ENCODE data around the gene FGF4.
A peak's percentile ranks its signal among the peaks of the same experiment; 100 is the strongest.

FGF4 gene

GRCh38 chr11:69807106-69807815 lies 32.1 kb upstream of the FGF4 start:
- DNase-seq (ENCODE audit: low spot score), result no peak

- DNase-seq (ENCODE audit: low spot score), result no peak
Observed at GRCh38 chr11:69804769-69805508, 29.8 kb upstream of the FGF4 start.

DNA sequence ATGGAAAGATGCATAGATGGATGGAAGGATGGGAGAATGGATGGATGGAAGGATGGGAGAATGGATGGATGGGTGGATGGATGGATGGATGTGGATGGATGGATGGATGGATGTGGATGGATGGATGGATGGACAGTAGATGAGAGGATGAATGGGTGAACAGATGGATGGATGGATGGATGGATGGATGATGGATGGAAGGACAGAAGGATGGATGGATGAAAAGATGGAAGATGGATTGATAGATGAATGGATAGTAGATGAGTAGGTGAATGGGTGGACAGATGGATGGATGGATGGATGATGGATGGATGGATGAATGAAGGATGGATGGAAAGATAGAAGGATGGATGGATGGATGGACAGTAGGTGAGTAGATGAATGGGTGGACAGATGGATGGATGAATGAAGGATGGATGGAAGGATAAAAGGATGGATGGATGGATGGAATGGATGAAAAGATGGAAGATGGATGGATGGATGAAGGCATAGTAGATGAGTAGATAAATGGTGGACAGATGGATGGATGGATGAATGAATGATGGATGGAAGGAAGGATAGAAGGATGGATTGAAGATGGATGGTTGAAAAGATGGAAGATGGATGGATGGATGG lies 28.6 kb upstream of the FGF4 start:
- DNase-seq (ENCODE audit: low spot score), result no peak

- no peak for DNase-seq (ENCODE audit: low spot score)
Observed at GRCh38 chr11:69803022-69803421, 27.9 kb upstream of the FGF4 start.

GRCh38 chr11:69802590-69802989 lies 27.4 kb upstream of the FGF4 start:
- DNase-seq (ENCODE audit: low spot score), result no peak

DNA sequence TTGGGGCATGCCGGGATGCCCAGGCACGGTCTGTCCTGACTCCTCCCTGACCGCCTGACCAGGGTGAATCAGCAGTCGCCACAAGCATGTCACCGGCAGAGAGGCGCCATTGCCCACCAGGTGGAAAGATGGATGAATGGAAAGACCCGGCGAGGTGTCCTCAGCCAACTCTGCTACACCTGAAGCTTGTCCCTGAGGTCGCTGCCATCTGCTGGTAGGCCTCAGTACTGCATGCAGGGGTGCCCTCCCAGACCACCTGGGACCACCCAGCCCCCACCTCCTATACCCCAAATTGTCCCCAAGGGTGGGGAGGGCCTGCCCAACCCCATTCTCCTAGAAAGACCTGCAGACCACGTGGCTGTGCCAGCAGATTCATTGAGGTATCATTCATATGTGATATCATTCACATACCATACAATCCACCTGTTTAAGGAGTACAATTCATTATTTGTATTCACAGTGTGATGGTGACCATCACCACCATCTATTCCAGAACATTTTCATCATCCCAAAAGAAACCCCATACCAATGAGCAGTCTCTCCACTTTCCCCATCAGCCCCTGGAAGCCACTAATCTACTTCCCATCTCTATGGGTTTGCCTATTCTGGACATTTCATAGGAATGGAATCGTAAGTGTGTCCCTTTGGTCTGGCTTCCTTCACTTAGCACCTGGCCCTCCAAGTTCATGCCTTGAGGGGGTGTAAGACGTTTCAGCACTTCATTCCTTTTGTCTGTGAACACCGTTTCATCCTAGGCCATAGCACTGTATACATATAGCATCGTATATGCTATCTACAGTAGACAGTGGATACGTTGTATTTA lies 26.6 kb upstream of the FGF4 start:
- DNase-seq (ENCODE audit: low spot score), result no peak

DNA sequence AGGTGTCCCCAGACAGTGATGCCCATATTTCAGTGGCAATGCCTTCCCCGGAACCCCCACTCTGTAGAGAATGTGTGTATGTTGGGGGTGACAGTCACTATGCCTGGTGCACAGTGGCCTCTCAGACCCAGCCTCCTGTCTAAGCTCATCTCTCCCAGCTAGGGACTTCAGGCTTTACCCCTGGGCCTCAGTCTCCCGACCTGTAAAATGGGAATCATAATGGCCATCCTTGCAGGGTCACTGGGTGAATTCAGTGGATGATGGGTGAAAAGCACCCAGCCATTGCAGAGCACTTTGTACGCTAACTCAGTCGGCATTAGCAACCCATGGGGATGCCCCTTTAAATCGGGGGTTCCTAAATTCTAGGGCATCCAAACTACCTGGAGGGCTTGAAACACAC lies 25.1 kb upstream of the FGF4 start:
- no peak for DNase-seq (ENCODE audit: low spot score)

- DNase-seq (ENCODE audit: low spot score), result peak; percentile 54
Observed at GRCh38 chr11:69799582-69799981, 24.4 kb upstream of the FGF4 start.

DNA sequence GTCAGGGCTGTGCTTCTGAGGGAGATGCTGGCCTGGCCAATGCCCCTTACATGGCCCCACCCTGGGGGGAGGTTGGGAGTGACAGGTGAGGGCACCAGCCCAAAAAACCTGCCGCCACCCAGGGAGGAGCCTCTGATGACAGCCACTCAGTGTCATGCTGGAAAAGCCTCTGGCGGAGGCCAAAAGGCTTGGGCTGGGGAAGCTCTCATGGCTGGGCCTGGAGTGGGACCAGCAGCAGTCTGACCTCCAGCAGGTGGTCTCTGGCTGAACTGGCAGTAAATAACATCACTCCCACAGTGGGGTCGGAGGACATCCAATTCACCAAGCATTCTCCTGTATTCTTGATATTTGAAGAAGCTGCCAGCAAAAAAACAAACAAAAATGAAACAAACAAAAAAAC lies 24.0 kb upstream of the FGF4 start:
- DNase-seq (ENCODE audit: low spot score), result no peak

- DNase-seq (ENCODE audit: low spot score), result no peak
Observed at GRCh38 chr11:69797737-69798528, 22.8 kb upstream of the FGF4 start.

GRCh38 chr11:69797156-69797555 lies 22.0 kb upstream of the FGF4 start:
- no peak for DNase-seq (ENCODE audit: low spot score)

- DNase-seq (ENCODE audit: low spot score), result no peak
Observed at GRCh38 chr11:69796063-69796462, 20.9 kb upstream of the FGF4 start.

- no peak for DNase-seq (ENCODE audit: low spot score)
Observed at GRCh38 chr11:69791276-69792180, 16.4 kb upstream of the FGF4 start.

DNA sequence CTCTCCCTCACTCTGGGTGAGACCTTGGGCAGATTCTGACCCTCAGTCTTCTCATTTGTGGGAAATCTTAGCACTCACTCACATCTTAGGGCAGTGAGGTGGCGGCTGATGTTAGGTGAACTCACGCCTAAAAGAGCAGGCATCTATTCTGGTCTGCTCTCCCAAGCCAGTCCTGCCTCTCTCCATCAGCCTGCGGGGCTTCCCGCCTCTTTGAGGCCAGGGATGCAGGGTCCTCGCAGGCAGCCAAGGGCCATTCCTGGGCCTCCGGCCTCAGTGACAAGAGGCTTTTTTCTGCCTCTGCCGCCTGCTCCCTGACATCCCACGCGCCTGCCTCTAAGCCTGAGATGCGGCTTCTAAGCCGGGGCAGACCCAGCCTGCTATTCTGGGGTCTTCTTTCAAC lies 13.8 kb upstream of the FGF4 start:
- DNase-seq (ENCODE audit: low spot score), result no peak

- DNase-seq (ENCODE audit: low spot score), result no peak
Observed at GRCh38 chr11:69787906-69788305, 12.8 kb upstream of the FGF4 start.

DNA sequence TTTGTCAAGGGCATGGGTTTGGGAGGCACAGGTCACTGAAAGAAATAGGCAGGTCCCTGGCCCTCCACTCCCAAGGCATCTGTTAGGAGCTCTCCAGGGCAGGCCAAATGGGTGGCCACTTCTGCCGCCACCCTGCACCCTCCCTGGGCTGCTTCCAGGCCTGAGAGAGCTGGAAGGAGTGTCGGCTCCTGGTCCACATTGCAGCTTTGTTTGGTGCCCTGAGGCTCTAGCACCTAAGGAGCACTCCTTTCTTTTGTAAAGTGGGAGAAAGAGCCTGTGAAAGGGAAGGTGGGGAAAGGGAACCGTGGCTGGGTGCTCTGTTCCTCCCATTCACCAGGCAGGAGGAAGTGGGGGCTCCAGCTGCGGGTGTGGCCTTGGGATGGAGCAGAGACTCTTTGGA lies 12.3 kb upstream of the FGF4 start:
- DNase-seq (ENCODE audit: low spot score), result no peak

DNA sequence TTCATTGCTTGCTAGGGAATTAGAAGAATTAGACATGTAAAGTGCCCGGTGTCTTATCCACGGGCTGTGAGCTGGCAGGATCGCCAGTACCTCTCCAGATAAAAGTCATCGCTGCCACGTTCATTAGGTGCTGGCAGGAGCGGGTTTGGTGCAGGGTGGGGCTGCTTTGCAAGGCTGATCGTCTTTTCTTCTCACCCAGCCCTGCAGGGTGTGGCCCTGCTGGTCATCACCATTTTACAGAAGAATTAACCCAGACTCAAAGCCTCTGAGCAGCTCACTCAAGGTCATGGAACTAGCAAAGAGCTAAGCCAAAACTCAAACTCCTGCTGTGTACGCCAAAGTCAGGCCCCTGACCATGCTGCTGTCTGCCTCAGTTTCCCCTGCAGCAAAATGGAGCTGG lies 6.1 kb upstream of the FGF4 start:
- DNase-seq (ENCODE audit: low spot score), result no peak

DNA sequence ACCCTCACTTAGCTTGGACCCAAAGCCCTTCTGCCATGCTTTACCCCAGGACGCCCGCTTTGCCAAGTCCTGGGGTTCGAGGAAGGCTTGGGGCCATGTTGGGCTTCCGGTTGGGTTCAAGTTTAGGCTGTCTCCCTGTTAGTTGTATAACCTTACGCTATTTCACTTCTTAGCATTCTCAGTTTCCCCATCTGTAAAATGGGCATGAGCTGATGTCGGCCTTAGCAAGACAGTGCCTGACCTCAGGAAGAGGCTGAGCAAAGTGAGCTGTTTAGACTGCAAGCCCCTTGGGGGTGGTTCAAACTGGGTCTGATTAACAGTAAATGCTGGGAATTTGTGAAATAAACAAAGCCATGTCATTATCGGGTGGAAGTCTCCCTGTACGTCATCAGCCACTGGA lies 3.2 kb upstream of the FGF4 start:
- DNase-seq (ENCODE audit: low spot score), result no peak

GRCh38 chr11:69774354-69775162 lies 583 bp downstream of the FGF4 start:
- no peak for DNase-seq (ENCODE audit: low spot score)

All from RKO (cell line).